ENCODE data around the gene TNS1.

TNS1 gene

GRCh38 chr2:217849154-217849975 lies 153.4 kb downstream of the TNS1 start:
- DNase-seq (ENCODE audit: low spot score) = no peak

- no peak for DNase-seq (ENCODE audit: low spot score)
Observed at GRCh38 chr2:217848351-217848957, 154.3 kb downstream of the TNS1 start.

GRCh38 chr2:217847552-217848350 lies 155.0 kb downstream of the TNS1 start:
- DNase-seq (ENCODE audit: low spot score) = no peak

- DNase-seq (ENCODE audit: low spot score) = no peak
Observed at GRCh38 chr2:217847115-217847514, 155.7 kb downstream of the TNS1 start.

GRCh38 chr2:217846321-217846743 lies 156.5 kb downstream of the TNS1 start:
- no peak for DNase-seq (ENCODE audit: low spot score)

- DNase-seq (ENCODE audit: low spot score) = no peak
Observed at GRCh38 chr2:217845301-217845700, 157.5 kb downstream of the TNS1 start.

GRCh38 chr2:217844696-217845095 lies 158.1 kb downstream of the TNS1 start:
- no peak for DNase-seq (ENCODE audit: low spot score)

GRCh38 chr2:217843324-217843723 lies 159.5 kb downstream of the TNS1 start:
- DNase-seq (ENCODE audit: low spot score) = no peak

- DNase-seq (ENCODE audit: low spot score) = no peak
Observed at GRCh38 chr2:217842017-217842416, 160.8 kb downstream of the TNS1 start.

- no peak for DNase-seq (ENCODE audit: low spot score)
Observed at GRCh38 chr2:217840522-217840921, 162.3 kb downstream of the TNS1 start.

- no peak for DNase-seq (ENCODE audit: low spot score)
Observed at GRCh38 chr2:217839750-217840107, 163.1 kb downstream of the TNS1 start.

- no peak for DNase-seq (ENCODE audit: low spot score)
Observed at GRCh38 chr2:217839073-217839749, 163.6 kb downstream of the TNS1 start.

GRCh38 chr2:217838409-217838831 lies 164.4 kb downstream of the TNS1 start:
- no peak for DNase-seq (ENCODE audit: low spot score)

- no peak for DNase-seq (ENCODE audit: low spot score)
Observed at GRCh38 chr2:217837530-217837929, 165.3 kb downstream of the TNS1 start.

- peak; percentile 44 for DNase-seq (ENCODE audit: low spot score)
Observed at GRCh38 chr2:217836901-217837491, 165.8 kb downstream of the TNS1 start.

- no peak for DNase-seq (ENCODE audit: low spot score)
Observed at GRCh38 chr2:217835931-217836891, 166.6 kb downstream of the TNS1 start.

GRCh38 chr2:217834744-217835513 lies 167.9 kb downstream of the TNS1 start:
- DNase-seq (ENCODE audit: low spot score) = no peak

GRCh38 chr2:217834057-217834620 lies 168.7 kb downstream of the TNS1 start:
- no peak for DNase-seq (ENCODE audit: low spot score)

GRCh38 chr2:217833439-217833838 lies 169.4 kb downstream of the TNS1 start:
- DNase-seq (ENCODE audit: low spot score) = no peak

- no peak for DNase-seq (ENCODE audit: low spot score)
Observed at GRCh38 chr2:217832987-217833386, 169.8 kb downstream of the TNS1 start.
